Loucy (cell line): ENCODE measurements around the gene TEAD4.

Experiments
- CTCF ChIP-seq: fragments of 200-600 bp; sonication (generic); conservative IDR thresholded peaks from 2 replicates; pipeline ENCODE4 v1.5.1; 2014; ENCODE audit warnings: mild to moderate bottlenecking, antibody characterized with exemption, low read length
- EZH2phosphoT487 ChIP-seq: fragments of 200-600 bp; IDR thresholded peaks from 2 replicates; pipeline ENCODE4 v1.6.1; 2018; ENCODE audit warnings: antibody characterized with exemption, mild to moderate bottlenecking, moderate library complexity, borderline replicate concordance

- TF ChIP-seq CTCF (no peak), EZH2phosphoT487 (no peak)
Observed at GRCh38 chr12:2980630-2981029, 21.4 kb downstream of the TEAD4 start.
